Stimulated activated CD8-positive, alpha-beta memory T cell treated with anti-CD3 and anti-CD28 coated beads, Interleukin-12 subunit alpha, Interleukin-12 subunit beta, amount 100 ng/mL, for 1 hour (primary cell): Measurements from ENCODE around the gene GAS6.
"Not testable (repeated sequence)": the region's sequence is repeated elsewhere in the genome, so short reads cannot be mapped to it uniquely, and the experiment has no call there.

ENCODE experiments used
- DNase-seq: peaks from one replicate; pipeline ENCODE4 v3.0.0-alpha.2; 2020; ENCODE audit warnings: low read depth

GAS6 gene

DNA sequence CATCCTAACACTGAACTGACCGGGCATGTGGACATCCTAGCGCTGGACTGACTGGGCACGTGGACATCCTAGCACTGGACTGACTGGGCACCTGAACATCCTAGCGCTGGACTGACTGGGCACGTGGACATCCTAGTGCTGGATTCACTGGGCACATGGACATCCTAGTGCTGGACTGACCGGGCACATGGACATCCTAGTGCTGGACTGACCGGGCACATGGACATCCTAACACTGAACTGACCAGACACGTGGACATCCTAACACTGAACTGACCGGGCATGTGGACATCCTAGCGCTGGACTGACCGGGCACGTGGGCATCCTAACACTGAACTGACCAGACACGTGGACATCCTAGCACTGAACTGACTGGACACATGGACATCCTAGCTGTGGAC, 73.9 kb downstream of the GAS6 start:
- not testable (repeated sequence) for DNase-seq

DNA sequence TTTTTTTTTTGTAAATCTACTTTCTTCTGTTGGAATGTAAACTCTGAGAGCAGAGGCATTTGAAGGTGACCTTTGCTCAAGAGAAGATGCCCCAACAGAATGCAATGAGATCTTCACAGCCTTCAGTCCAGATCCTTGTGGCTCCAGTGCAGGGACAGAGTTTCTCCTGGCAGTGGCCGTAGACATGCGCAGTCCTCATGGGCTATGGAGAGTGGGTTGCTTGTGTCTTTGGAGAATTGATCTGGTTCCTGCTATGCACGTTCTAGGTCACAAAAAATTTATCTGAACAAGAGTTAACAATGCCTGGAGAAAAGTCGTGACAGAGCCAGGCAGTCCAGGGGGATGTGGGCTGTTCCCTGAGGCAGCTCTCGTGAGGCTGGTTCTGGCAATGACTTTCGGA, 74.7 kb downstream of the GAS6 start:
- no peak for DNase-seq

DNA sequence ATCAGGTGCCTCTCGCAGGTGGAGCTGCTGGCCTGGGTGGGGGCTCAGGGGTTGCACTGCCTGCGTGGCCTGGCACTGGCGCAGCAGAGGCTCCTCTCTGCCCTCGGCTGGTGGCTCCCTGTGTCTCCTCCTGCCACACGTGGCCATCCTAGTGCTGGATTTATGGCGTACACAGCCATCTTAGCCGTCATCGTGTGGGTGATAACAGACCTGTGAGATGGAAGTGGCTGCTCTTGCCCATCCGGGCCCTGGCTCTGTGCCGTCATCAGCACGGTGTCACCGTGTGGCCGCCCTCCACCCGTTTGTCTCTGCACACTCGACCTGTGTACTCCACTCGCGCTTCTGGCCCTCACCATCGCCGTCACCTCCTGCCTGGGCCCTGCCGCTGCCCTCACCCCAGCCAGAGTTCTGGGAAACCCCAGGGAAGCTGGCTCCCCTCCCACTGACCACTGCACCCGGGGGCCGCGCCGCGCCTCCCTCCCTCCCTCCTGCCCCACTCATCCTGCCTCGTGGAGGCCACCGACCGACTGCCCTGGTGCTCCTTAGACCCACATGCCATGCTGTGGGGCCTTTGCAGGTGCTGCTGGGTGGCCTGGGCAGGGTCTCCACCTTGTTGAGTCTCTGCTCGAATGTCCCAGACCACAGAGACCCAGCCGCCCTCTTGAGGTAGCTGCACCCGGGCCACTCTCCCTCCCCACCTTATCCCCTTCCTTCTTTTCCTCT, 75.3 kb downstream of the GAS6 start:
- DNase-seq, result no peak

DNA sequence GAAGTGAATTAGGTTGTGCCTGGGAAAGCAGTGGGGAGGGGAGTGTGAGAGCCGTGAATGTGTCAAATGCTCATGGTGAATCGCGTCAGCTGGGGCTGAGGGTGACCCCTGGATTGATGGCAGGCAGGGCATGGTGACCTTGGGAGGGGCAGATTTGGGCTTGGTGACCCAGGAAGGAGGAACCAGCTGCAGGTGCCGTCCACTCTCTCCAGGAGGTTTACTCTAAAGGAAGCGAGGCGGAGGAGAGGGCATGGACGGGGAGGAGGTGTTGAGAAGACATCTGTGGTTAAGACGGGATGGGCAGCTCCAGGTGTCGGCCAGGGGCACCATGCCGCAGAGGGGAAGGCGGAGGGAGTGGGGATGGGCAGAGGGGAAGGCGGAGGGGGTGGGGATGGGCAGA, 76.2 kb downstream of the GAS6 start:
- no peak for DNase-seq

DNA sequence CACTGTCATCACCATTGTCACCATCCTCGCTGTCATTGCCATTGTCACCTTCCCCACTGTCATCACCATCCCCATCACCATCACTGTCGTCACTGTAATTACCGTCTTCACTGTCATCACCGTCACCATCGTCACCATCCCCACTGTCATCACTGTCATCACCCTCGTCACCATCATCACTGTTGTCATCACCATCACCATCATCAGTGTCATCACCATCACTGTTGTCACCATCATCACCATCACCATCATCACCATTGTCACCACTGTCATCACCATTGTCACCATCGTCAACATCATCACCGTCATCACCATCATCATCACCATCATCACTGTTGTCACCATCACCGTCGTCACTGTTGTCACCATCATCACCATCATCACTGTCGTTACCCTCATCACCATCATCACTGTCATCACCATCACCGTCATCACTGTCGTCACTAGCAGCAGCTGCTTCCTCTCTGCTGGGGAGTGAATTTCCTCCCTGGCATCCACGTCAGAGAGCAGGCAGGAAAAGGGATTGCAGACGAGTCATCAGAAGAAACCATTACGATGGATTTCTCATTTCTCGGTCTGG, 77.5 kb downstream of the GAS6 start:
- DNase-seq, result no peak

DNA sequence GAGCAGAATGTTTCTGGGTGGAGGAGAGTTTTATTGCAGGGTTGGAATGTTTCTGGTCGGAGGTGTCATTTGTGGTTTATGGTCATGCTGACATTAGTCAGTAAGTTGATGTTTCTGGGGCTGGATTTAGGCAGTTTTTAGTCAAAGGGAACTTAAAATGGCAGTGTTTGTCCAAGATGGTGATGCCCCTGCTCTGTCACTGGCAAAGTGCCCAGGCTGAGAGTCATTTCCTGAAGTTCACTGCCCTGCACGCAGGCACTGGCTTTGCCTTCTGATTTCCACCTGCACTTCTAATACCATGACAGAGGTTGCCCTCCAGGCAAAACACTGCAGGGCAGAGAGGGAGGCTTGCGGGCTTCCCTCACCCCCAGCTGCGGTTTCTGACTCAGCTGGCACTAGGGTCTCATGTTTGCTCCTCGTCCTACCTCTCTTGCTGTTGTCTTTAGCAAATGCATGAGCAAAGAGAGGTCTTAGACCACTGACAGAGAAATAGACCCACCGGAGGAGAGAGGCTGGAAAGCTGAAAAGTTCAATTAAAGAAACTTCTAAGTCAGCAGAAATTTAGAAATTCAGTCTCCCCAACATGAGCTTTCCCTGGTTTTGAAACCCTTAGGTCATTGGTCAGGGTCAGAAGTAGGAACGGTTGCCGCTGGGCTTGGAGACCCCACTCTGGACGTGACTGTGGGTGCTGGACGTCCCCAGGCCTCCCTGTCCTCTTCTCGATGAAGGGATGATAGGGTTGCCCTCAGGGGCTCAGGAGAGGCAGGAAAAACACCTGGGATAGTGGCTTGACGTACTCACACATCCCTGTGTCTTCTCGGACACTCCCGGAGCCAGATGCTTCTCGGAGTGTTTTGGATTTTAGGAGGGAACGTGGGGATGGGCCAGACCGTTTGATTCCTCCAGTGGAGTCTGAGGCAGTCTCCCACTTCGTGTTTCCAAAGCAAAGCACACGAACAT, 78.5 kb downstream of the GAS6 start:
- DNase-seq, result no peak

DNA sequence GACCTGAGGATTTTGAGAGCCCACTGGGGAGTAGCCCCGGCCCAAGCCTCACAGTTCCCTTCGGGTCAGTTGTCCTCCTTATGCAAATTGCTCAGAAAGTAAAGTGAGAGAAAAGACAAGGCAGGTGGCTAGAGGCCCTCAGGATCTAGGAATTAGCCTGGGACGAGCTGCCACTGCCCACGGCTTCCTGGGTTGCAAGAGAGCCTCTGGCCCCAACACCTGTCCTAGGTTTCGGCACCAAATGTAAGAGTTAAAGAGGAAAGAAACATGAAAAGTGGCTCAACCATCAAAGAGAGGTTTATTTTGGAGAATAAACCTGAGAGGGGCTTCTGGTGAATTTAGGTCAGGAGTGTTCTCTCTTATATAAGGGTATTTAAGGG, 79.2 kb downstream of the GAS6 start:
- no peak for DNase-seq

DNA sequence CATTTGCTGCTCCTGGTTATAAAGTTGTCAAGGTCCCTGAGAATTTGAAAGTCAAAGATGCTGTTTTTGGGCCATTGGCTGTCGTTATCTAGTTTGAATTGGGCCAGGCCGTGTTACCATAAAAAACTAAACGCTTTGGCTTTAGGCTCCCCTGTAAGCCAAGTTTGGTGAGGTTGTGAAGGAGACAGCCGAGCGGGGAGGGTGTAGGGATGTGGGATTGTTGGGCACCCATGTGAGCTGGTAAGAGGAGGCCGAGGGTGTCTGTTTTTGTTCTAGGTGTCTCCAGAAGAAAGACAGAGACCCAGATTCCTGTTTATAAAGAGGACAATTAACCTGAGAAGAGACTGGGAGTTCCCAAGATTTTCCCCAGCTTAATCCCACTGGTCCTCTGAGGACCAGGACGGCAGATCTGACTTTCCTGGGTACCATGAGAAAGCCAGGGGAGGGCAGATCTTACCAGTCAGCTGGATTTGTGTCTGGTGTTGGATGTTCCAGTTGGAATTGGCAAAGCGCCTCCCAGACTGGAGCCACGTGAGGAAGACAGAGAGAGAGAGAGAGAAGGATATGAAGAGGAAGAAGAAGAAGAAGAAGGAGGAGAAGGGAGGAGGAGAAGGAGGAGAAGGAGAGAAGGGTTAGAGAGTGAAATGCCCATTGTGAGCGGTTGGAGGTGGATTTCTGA, 79.8 kb downstream of the GAS6 start:
- no peak for DNase-seq

DNA sequence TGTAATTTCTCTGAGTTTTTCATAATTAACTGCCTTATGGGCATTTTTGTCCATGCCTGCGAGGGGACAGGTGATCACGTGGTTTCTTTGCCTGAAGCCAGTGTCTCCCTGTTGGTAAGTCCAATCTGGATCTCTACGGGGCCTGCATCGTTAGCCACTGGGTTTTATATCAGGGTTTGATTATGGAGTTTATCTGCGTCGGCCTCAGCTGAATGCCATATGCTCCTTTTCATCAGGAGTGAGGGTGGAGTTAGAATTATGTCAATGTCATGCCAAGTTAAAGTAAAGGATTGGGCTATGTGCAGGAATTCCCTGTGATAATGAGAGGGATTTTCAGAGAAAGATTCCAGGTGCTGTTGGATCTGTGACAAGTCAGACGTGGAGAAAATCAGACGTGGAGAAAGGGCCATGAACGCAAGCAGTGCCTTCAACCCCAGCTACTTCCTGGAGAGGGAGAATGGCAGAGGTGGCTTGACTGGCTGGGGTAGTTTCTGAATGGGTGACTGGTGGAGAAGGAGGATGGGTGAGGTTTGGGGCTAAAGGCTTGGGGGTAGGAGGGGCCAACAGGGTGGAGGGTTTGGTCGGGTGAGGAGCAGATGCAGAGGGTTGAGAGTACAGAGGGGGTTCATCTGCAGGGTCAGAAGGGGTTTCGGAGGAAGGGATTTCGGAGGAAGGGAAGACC, 80.5 kb downstream of the GAS6 start:
- no peak for DNase-seq

DNA sequence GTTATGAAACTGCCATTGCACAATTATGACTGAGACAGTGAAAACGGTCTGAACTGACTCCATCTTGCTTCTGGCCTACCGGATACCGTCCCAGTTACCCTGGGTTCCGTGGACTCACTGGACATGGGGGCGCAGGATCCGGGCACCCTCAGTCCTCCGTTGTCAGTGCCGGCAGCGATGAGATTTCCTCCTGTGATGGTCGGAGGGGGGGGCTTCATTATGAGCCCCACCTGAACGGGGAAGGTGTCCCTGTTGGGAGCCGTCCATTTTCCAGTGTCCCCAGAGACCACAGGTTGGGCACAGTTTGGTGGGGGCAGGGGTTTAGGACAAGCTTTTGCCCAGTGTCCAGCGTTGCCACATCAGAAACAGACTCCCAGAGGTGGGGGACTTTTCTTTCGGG, 81.4 kb downstream of the GAS6 start:
- DNase-seq, result no peak

DNA sequence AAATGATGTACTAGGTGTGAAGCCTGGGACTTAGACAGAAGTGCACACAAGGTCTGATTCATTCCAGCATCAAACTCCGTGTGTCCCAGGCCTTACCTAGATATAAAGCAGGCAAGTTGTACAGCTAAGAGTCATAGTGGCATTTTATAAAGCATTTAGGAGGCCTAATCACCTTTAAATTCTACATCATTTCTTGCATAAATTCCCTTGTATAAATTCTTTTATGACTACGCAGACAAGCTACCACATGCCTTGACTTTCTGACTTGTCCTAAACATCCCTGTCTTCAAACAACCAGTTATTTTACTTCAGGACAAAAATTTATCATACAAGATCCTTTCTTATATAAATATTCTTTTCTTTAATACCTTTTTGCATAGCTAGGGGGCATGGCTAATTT, 82.3 kb downstream of the GAS6 start:
- no peak for DNase-seq

DNA sequence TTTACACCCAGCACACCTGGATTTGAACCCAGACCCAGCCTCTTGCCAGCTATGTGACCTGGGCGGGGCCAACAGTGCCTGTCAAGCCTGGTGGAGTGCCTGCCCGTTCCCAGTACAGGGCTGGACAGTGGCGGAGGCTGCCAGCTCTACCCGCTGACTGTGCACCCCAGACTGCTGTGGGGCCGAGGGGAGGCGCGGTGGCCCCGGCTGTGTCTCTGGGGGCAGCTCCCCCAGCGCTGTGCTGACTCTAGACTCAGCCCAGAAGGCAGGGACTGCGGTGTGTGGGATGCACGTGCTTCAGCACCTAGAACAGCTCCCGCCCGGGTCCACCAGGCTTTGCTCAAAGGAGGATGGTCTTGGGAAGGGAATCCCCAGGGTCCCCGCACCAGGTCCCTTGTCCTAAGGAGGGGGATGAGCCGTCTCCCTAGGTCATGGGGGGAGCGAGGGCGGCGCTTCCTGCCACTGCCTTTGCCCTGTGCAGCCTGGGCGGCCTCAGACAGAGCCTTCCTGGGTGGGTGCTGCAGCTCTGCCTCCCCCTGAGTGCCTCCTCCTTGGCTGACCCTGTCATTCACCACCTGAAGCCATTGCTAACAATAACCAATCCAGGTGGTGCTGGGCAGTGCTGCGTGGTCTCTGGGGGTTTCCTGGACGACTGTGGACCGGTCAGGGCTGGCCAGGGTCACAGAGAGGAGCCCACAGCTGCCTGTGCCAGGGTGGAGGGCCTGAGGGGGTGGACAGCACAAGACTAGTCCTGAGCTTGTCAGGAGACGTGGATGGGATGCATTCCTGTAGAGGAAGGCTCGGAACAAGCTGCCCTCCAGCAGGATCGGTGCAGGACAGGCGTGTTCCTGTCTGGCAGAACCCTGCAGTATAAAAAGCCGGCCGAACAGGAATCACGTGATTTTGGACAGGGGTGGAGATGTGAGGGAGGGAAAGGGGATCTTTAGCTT, 86.3 kb downstream of the GAS6 start:
- no peak for DNase-seq

DNA sequence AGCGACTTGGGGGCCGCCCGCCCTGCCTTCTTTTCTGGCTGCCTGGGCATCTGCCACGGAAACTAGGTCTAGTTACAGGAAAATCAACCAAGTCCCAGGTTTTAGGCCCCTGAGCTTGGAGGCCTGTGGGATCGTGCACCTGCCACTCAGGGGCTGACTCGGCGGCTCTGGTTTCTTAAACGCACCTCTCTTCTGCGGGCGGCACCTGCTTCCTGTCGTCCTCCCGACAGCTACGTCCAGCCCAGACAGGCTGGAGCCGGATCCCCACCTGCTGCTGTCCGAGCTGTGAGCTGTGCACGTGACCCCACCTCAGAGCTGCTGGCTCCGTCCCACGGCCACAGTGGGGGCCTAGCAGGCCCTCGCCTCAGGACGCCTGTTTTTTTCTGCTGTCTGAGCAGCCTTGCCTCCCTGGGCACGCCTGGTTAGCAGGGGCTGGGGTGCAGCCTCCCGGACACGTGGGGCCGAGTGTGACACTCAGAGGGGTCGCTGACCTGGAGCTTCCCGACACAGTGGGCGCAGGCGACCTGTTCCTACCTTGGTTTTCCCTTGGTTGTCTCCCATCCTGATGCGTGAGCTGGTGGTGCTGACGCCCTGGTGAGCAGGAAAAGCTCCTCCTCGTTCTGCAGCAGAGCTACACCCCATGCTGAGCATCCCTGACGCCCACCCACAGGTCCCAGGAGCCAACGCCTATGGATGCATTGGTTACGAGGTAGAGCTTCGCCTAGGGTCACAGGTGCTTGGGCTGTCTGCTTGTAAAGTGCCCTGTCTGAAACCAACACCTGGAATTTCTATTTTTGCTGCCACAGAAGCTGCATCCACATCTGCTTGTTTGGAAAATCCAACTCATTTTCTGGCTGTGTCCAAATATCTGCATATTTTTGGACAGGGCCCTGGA, 87.4 kb downstream of the GAS6 start:
- no peak for DNase-seq

DNA sequence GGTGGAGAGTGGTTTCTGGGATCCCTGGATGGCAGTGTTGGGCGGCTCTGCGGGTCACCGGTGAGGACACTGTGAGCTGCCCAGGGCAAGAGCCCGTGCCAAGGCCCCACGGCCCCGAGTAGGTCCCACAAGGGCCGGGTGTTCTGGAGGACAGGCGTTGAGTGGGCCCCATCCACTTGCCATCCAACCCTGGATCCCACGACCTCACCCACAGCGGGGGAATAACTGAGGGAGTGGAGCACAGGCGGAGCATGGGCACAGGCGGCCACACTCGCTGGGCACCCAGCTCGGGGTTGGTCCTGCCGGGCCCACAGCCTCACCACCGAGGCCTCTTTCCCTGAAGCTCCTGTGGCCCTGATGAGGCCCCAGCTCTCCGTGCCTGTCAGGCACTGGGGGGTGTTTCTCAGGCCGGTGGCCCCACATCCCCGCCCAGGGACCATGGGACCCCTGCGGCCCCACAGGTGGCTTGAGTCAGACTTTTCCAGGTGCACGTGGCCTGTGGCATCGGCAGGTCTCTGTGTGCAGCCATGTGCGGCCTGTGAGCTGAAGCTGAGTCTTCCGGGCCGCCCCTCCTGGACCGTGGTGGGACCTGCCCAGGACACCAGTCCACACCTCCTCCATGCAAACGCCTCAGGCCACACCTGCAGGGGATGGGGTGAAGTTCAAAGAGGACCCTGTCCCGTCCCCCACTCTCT, 88.3 kb downstream of the GAS6 start:
- no peak for DNase-seq

DNA sequence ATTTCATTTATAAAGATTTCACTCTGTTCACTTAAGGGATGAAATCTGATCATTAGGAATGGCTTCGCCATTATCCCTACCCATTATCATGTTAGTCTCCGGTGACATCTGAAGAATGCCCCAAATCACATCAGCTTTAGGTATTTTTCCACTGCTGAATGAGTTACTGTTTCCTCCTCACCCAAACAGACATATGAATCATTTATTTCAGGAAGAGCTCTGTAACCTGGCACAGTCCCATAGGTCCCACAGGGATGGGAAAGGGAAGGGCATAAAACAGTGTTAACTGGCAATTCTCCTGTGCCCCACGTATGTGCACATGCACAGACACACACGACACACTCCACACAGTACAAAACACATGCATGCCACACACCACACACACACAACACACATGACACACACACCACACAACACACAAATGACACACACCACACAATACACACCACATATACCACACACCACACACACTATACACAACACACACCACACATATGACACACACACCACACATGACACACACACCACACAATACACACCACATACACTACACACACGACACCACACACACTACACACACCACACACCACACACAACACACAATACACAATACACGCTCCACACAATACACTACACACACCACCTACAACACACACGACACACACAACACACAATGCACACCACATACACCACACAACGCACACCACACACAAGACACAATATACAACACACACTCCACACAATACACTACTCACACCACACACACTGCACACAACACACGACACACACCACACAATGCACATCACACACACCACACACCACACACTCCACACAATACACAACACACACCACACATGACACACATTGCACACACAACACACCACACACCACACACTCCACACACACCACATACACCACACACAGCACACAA, 89.4 kb downstream of the GAS6 start:
- DNase-seq, result no peak

DNA sequence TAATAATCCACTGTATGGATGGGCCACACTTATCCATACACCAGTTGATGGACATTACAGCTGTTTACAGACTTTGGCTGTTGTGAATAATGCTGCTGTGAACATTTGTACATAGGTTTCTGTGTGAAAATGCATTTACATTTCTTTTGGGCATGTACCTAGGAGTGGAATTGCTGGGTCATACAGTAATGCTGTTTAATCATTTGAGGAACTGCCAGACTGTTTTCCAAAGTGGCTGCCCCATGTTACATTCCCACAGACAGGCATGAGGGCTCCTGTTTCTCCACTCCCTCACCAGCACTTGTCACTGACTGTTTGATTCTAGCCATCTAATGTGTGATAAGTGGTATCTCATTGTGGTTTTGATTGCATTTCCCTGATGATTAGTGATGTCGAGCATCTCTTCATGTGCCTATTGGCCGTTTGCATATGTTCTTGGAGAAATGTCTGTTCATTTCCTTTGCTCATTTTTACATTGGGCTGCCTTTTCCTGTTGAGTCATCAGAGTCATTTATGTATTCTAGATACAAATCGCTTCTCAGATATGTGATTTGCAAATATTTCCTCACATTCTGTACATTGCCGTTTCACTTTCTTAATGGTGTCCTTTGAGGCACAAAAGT, 92.1 kb downstream of the GAS6 start:
- DNase-seq, result no peak

DNA sequence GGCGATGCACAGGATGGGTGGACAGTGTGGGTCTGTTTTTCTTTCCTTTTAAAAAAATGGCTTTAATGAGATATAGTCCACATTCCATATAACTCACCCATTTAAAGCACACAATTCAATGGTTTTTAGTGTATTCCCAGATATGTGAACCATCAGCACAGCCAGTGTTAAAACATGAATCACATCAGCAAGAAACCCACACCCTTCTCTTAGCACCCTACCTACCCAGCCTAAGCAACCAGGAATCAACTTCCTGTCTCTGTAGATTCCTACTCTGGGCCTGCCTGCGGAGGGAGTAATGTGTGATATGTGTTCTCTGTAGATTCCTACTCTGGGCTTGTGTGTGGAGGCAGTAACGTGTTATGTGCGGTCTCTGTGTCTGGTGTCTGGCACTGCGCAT, 92.9 kb downstream of the GAS6 start:
- no peak for DNase-seq
